EH (cell line): ENCODE data around the gene SHMT1.
"Not testable (repeated sequence)": the region's sequence is repeated elsewhere in the genome, so short reads cannot be mapped to it uniquely, and the experiment has no call there.

Source experiments
- DNase-seq: peaks from one replicate; pipeline ENCODE4 v3.0.0-alpha.2; 2015; ENCODE audit warnings: low read depth

SHMT1 gene

DNA sequence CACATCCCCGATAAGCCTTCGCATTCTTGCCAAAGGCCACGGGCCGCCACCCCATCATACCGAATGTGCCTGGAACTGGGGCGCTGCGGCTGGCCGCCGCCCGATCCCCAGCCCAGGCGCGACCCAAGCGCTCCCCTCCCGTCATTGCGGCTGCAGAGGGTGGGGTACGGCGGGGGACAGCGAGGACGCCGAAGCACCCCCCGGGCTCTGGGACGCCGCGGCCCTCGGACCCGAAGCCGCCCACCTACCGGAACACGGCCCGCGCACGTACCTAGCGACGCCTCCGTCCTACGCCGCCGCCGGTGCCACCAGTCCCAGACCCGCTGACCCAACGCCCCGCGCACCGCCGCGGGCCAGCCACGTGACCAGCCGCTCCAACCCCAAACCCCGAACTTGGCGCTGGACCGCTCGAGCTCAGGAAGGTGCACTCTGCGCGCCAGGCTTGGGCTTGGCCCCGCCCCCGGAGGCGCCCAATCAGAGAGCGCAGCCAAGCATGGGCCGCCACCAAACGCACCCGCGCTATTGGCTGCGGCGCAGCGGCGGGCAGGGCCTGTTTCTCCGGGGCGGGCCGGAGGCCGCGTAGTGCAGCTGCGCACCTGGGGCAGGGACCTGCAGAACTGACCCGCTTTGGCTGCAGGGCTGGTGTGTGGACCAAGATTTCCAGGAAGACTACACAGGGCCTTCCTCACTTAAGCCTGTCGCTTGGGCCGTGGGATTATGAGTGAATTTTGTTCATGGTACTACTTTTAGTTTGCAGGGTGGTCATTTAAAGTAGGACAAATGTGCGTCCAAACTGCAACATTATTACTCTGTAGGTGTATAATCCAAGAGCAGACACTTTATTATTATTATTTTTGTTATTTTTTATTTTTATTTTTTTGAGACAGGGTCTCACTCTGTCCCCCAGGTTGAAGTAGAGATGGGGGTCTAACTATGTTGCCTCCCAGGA lies at the start of gene SHMT1:
Gene SHMT1 (minus strand): TSS at position 450 of the 949 bp plus-strand sequence. CDS start 7,569 bp downstream, outside the sequence.
- DNase-seq: peak; percentile 87

DNA sequence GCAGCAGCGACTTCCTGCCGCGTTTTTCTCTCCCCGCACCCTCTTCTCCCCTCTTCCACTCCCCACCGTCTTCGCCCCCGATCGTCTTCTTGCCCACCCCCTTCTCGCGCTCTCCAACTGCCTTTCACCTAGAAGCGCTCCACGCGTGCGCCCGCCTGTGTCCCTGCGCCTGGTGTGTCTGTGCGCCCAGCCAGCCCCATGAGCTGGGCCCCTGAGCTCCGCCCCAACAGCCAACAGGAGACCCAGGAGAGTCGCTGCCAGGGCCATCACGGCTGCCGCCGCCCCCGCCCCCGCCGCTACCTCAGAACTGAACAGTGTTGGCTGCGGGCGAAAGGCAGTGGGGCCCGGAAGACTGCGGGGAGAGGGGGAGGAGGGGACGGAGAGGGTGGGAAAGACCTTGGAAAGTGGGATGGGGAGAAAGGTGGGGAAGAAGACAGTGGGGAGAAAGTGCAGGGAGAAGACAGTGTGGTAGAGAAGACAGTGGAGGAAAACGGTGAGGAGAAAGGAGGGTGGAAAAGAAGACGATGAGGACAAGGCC lies 48.7 kb upstream of the SHMT1 start:
- not testable (repeated sequence) for DNase-seq

DNA sequence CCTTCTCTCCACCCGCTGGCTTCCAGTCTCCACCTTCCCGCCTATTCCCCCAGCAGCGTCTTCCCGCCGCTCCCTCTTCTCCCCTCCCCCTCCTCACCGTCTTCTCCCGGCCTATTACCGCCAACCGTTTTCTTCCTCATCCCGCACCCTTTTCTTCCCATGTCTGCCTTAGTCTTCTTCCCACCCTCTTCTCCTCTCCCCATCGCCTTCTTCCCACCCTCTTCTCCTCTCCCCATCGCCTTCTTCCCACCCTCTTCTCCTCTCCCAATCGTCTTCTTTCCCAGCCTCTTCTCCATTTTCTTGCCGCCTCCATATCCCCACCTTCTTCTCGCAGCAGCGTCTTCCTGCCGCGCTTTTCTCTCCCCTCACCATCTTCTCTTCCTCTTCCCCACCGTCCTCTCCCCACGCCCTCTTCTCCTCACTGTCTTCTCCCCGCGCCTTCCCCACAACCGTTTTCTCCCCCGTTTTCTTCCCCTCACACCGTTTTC lies 48.1 kb upstream of the SHMT1 start:
- DNase-seq: peak; percentile 80

DNA sequence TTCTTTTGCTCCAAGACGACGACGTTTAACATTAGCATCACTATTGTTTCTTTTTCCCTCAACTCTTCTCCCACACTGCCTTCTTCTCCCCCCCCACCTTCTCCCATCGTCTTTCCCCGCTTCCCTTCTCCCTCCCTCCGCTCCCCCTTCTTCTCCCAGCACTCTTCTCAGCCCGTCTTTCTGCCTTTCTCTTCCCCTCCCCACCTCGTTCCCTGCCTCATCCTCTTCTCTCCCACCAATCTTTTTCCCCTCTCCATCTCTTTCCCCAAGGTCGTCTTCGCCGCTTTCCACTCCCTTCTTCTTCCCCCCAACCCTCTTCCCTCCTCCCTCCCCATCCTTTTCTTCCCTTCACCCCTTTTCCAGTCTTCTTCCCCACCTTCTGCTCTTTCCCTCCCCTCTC lies 47.4 kb upstream of the SHMT1 start:
- DNase-seq: peak; percentile 34

DNA sequence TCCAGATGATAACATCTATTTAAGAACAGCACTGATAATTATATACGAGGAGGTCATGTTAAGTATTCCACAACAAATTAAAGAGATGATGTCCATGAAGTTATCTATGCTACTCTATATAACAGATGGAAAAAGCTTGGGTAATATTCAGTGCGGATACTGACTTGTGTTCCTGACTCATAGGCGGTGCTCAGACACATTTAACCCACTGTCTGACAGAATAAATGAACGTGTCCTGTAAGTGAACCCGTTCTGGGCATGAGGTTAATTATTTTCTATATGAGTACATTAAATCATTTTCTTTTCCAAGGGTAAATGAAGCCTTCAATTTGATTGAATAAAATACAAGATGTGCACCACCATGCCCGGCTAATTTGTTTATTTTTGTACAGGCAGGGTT lies 46.0 kb upstream of the SHMT1 start:
- DNase-seq: not testable (repeated sequence)

DNA sequence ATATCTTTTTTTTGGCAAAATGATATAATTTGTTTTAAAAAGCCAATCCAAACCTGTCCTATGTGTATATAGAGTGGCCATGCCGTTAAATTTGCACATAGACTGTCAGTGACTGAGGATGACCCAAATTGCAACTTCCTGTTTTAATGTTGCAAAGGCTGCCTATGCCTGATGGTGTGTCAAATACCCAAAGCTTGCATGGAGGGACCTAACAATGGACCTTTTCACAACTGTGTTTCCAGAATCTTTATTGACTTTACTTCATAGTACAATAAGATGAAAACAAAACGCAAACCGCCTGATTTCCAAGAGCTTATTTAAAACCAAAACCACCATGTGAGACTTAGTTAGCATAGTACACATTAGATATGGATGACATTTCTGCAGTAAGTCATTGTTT lies 45.6 kb upstream of the SHMT1 start:
- not testable (repeated sequence) for DNase-seq

DNA sequence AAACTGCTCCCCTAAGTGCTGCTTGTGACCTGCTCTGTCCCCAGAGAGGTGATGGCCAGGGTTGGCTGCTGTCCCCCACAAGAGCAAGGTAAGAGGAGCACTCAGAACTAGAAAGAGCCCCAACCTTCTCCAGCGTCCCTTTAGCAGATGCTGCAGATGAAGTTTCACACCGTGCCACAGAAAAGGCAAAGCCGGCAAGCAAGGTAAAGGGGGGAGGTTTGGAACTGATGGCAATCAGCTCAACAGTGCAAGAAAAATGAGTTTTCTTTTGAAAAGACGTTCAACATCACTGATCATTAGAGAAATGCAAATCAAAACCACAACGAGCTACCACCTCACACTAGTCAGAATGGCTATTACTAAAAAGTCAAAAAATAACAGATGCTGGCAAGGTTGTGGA lies 40.3 kb upstream of the SHMT1 start:
- DNase-seq: not testable (repeated sequence)

DNA sequence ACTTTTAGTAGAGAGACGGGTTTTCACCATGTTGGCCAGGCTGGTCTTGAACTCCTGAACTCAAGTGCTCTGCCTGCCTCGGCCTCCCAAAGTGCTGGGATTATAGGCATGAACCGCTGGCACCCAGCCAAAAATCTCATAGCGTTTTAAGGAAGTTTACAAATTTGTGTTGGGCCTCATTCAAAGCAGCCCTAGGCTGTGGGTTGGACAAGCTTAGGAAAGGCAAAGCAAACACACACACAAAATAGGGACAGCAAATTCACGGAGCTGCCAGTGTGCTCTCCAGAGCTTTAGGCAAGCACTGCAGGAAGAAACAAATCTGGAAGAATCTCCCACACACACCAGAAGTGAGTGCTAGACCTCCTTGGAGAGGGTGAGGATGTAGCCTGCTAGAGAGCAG lies 39.8 kb upstream of the SHMT1 start:
- peak; percentile 34 for DNase-seq

DNA sequence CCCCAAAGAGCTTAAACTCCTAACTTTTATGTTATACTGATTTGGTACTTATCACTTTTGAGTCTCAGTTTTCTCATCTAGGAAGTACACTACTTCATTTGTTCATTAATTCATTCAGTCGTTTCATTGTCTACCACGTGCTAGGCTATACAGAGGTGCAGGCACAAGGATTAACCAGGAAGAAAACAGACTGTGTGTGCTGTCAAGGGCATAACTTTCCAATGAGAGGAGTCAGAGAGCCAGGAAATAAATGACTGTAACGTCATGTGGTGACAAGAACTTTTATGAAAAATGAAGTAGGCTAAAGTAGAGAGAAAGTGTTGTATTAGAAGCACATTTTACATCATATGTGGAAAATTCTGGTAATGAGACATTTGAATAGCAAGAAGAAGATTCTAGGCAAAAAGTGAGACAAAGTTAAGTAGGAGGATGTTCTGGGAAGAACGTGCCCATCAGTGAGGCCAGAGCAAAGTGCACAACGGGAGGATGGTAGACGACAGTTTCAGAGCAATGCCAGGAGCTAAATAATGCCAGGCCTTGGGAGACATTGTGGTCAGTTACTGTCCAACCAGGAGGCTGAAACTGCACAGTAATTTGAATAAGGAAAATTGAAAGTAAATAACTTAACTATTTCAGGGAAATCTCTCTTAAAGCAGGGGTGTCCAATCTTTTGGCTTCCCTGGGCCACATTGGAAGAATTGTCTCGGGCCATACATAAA lies 38.7 kb upstream of the SHMT1 start:
- DNase-seq: peak; percentile 6

DNA sequence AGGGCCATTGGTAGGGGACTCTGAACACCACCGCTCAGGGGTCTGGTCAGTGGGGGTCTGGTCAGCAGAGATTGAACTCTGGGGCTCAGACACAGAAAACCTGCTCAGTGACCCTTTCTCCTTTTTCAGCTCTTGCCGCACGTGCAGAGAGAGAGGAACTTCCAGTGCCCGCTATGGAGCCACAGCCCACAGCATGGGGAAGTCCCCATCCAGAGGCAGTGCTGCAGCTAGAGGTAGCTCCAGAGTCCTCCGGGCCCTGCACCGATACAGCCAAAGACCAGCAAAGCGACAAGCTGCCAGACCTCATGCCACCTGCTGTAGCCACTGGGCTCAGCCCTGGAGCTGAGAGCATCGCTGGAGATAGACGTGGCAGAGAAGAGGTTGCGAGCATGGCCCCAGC lies 25.4 kb upstream of the SHMT1 start:
- DNase-seq: not testable (repeated sequence)

DNA sequence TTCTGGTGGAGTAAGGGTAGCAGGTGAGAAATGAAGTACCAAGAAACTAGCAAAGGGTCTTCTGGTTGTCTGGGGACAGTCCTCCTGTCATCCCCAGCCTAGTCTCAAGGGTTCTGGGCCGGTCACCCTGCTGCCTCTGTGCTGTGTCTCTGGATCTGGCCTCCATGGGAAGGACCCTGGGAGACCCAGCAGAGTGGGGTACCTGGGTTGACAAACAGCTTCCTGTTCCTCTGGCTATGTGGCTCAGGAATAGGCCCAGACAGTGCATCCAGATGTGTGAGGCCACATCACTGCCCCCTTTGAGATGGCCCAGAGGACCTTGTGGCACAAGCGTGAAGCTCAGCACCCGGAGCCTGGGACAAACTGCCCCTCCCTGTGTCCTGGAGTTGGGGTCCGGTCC lies 24.9 kb upstream of the SHMT1 start:
- DNase-seq: not testable (repeated sequence)

DNA sequence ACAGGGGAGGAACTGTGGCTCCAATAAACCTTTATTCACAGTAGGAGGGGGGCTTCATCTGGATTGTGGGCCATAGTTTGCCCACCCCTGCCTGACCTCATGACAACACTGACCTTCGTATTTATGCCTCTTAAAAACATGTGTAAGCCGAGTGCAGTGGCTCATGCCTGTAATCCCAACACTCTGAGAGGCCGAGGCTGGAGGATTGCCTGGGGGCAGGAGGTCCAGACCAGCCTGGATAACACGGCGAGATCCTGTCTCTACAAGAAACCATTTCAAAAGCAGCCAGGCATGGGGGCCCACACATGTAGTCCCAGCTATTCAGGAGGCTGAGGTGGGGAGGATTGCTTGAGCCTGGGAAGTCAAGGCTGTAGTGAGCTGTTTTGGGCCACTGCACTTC lies 24.2 kb upstream of the SHMT1 start:
- not testable (repeated sequence) for DNase-seq

DNA sequence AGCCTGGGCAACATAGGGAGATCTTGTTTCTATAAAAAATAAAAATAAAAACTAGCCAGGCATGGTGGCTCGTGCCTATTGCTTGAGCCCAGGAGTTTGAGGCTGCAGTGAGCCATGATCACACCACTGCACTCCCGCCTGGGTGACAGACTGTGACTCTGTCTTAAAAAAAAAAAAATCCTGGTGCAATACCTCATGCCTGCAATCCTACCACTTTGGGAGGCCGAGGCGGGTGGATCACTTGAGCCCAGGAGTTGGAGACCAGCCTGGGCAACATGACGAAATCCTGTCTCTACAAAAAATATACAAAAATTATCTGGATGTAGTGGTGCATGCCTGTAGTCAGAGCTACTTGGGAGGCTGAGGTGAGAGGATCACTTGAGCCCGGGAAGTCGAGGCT lies 20.9 kb upstream of the SHMT1 start:
- not testable (repeated sequence) for DNase-seq

DNA sequence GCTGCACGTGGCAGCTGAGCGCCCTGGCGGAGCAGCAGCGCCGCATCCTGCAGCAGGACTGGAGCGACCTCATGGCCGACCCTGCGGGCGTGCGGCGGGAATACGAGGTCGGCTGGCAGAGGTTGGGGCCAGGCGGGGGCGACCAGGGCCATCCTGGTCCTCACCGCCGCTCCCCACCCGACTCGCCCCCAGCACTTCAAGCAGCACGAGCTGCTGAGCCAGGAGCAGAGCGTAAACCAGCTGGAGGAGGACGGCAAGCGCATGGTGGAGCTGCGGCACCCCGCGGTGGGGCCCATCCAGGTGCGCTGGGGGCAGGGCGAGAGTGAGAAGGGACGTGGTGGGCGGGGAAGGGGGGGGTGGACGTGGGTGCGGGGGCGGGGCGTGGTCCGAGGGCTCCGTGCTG lies 19.7 kb upstream of the SHMT1 start:
- DNase-seq: not testable (repeated sequence)

DNA sequence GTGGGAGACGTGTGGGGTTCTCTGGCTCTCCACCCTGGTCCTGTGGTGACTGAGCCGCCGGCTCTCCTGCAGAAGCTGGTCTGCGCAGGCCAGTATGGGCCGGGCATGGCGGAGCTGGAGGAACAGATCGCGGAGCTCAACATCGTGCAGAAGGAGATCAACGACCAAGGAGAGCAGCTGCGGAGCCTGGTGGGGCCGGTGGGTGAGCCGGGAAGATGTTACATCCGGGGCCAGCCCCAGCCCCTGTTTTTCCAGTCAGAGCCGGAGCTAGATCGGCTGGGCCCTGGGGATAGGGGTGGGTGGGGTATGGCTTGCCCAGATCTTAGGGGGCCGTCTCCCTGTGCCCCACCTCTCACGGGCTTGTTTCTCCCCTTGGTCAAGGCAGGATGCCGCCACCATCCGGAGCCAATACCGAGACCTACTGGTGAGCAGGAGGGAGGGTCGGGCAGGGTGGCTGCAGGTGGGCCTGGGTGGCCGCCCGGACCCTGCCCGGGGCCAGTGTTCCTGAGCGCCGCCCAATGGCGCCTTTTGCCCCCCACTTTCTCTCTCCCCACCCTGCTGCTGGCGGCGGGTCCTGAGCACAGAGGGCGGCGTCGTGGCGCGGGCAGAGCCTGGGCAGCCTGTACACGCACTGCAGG lies 19.2 kb upstream of the SHMT1 start:
- no peak for DNase-seq

DNA sequence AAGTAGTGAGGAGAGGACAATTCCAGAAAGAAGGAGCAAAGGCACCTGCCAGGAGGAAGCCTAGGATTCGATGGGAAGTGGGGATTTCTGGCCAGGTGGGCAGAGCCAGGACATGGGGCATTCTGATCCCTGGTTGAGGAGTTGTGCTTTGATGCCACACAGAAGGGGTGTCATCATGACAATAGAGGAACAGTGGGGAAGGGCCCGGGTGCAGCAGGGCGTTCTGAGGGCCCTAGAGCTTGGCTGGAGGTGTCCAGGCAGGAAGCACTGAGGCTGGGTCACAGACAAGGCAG lies 18.5 kb upstream of the SHMT1 start:
- no peak for DNase-seq

DNA sequence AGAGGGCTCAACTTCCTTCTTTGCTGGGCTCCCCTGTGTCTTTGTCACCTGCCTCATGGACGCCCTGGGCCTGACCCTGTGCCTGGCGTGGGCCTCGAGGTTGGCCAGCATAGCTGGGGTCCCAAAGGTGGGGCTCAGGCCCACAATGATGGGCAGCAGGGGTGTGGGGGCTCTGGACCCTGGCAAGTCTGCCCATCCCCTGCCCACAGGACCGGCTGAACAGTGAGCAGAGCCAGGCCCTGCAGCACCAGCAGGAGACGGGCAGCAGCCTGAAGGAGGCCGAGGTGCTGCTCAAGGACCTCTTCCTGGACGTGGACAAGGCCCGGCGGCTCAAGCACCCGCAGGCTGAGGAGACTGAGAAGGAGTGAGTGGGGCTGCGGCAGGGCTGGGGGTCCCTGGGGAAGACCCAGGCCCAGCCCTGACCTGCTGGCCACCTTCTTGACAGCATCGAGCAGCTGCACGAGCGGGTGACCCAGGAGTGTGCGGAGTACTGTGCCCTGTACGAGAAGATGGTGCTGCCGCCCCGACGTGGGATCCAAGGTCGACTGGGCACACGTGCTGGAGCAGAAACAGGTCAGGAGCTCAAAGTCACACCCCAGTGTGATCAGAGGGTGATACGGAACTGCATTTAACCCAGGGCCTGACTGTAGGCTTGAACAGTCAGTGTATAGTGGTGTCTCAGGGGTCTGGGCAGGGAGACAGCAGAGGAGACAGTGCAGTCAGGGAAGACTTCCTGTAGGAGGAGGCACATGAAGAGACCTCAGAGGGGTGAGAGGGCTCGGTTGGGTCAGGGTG lies 18.0 kb upstream of the SHMT1 start:
- no peak for DNase-seq

DNA sequence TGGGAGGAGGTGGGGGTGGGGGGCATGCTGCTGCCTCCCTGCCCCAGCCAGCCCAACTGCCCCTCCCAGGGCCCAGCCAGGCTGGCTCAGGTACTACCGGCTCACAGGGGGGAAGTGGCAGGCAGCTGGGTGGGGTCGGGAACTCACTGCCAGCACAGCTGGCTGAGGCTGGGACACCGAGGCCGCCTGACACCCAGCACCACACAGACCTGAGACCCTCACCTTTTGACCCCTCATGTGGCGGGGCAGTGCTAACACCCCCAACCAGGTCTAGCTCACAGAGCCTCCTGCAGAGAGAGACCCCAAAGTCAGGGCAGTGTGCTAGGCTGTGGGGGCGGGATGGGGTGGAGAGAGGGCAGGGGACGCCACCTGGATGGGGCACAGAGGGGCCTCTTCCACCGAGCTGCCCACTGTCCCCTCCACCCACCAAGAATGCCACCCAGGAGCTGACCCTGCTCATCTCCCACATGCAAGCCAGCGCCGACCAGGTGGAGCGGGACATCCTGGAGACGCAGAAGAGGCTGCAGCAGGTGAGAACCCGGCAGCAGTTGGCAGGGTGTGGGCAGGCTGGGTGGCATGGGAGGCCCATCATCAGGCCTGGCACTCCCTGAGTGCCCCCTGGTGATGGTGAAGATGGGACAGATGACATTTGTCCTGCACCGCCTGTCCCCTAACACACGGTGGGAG lies 17.3 kb upstream of the SHMT1 start:
- DNase-seq: no peak

DNA sequence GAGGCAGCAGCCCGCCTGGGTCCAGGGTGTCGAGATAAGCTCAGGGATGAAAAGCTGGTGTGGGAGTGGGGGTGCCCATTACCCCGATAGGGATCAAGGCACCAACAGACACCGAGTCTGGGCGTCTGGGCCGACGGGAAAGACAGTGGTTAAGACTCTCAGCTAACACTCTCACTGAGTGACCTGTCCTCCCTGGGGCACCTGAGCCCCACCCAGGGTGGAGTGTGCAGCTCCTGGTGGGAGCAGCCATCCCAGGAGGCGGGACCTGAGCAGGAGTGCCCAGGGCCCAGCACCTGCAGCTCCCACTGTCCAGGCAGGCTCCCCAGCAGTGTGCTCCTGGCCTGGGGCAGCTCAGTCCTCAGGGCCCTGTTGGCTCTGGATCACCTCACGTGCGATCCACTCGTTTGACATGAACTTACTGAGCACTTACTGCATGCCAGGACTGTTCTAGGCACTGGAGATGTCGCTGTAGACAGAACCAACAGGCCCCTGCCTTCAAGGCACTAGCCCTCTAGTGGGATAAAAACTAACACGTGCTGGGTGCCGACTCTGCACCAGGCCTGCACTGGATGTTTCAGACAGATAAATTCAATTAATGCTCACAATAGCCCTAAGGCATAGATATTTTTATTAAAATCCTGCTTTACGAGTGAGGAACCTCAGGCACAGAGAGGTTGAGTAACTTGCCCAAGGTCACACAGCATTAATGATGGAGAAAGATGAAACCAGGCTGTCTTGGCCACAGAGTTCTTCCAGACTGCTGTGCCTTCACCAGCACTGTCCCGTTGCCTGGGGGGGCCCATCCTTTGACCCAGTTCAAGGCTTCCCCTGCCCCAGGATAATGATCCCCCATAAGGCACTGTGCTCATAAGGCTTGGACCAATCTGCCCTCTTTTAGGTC lies 16.1 kb upstream of the SHMT1 start:
- DNase-seq: no peak

DNA sequence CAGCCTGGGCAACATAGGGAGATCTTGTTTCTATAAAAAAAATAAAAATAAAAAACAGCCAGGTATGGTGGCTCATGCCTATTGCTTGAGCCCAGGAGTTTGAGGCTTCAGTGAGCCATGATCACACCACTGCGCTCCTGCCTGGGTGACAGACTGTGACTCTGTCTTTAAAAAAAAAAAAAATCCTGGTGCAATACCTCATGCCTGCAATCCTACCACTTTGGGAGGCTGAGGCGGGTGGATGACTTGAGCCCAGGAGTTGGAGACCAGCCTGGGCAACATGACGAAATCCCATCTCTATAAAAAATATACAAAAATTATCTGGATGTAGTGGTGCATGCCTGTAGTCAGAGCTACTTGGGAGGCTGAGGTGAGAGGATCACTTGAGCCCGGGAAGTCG lies 15.3 kb upstream of the SHMT1 start:
- not testable (repeated sequence) for DNase-seq
